DMS53 treated with DMSO at 0.1 percent for 48 hours (cell line): Measurements from ENCODE around the gene TRPV5.
"Not testable (repeated sequence)": the region's sequence is repeated elsewhere in the genome, so short reads cannot be mapped to it uniquely, and the experiment has no call there.

Experiments
- DNase-seq: peaks from one replicate; lab custom pipeline; 2025; ENCODE audit not compliant: unreplicated experiment; lab: John Stamatoyannopoulos, UW

The TRPV5 gene

DNA sequence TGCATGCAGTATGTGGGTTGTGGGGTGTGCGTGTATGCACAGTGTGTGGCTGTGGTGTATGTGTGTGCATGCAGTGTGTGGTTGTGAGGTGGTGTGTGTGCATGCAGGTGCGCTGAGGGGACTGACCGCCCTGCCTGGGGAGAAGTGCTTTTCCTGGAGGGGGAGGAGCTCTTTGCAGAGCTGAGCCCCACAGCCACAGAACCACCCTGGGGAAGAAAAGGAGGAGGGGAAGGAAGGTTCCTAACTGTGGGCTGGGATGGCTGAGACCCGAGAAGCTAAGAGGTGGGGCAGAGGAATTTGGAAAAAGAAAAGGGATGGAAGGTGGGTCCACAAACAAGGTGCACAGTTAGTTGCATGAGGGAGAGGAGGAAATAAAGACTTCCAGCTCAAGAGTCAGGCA is at the start of gene TRPV5:
Gene TRPV5, minus strand, starts transcription at position 123 of the 400 bp plus-strand sequence. CDS start 287 bp downstream, outside the sequence.
- DNase-seq, result no peak

DNA sequence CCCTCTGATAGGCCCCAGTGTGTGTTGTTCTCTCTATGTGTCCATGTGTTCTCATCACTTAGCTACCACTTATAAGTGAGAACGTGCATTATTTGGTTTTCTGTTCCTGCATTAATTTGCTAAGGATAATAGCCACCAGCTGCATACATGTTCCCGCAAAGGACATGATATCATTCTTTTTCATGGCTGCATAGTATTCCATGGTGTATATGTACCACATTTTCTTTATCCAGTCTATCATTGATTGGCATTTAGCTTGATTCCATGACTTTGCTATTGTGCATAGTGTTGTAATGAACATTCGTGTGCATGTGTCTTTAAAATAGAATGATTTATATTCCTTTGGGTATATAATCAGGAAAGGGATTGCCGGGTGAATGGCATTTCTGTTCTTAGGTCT is 44.9 kb upstream of the TRPV5 start:
- DNase-seq, result not testable (repeated sequence)

GRCh38 chr7:142974626-142975025 is 41.1 kb upstream of the TRPV5 start:
- DNase-seq, result no peak

GRCh38 chr7:142969183-142969582 is 35.6 kb upstream of the TRPV5 start:
- no peak for DNase-seq

DNA sequence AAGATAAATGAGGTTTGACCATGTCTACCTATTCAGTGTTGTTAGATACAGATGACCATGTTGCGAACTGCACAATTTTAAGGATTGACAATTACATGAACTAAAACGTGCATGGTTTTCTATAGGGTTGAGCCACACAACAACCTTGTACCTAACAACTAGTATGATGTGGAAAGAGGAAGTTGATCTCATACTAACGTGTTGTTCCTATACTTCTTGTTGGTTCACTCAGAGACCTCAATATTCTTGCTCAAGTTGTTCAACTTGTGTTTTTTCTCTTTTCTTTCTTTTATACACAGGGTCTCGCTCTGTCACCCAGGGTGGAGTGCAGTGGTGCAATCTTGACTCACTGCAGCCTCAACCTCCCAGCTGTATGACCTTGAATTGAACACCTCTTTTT is 34.7 kb upstream of the TRPV5 start:
- DNase-seq, result no peak

DNA sequence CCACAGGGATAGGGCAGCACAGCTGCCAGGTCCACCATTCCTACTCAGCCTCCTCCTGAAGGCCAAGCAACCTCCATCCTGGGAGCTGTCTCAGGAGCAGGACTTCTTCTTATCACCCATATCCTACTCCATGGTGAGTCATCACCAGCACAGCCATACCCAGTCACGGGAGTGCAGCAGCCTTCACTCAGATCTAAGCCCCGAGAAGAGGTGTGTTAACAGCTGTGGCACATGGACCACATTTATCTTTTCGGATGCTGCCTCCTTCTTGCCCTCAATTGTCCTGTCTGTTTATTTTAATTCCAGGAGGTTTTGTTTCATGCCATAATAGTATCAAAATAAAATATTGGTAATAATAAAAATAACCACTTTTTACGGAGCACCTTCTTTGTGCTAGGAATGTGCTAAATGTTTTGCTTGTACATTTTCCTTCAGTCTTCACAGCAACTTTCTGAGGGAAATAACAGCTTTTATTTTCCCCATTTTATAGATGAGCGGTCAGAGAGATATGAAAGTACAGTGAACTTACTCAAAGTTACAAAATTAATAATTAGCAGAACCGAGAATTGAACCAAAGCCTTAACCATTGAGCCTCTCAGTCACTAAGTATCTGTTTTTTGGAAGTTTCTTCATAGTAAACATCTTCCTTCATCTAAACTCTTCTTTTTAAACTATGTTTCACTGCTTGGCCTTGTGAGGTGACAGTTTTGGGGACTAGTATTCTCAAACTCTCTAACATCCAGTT is 31.1 kb upstream of the TRPV5 start:
- DNase-seq, result no peak

DNA sequence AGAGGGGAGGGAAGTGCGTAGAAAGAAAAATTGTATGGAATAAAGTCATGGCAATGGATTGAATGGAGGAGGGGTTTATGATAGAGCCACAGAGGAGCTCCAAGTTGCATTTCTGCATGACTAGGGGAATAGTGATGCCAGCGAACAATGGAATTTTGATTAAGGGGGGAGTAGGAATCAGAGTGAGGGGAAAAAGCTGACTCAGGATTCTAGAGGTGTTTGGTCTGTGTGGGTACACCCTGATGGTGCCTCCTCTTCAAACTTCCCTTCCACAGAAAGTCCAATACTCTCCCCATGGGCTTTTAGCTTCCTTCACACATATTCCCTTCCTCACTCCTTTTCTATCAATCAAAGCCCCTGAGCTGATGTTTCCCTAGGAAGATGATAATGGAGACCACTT is 30.4 kb upstream of the TRPV5 start:
- no peak for DNase-seq

DNA sequence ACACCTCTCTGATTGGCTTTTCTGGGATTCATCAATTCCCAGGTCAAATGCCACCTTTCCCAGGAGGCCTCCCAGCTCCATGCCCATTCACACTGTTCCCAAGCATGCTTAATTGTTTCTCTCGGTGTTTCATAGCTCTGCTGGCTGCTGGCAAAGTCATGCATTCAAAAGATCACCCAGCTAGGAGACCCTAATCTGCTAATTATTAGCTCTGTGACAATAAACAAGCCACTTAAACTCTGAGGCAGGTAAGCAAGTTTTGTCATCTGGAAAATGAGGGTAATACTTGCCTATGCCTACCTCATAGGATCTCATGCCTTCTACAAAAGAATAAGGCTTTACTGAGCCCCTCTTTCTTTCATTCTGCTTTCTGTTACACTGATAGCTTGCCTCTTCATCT is 29.4 kb upstream of the TRPV5 start:
- no peak for DNase-seq

DNA sequence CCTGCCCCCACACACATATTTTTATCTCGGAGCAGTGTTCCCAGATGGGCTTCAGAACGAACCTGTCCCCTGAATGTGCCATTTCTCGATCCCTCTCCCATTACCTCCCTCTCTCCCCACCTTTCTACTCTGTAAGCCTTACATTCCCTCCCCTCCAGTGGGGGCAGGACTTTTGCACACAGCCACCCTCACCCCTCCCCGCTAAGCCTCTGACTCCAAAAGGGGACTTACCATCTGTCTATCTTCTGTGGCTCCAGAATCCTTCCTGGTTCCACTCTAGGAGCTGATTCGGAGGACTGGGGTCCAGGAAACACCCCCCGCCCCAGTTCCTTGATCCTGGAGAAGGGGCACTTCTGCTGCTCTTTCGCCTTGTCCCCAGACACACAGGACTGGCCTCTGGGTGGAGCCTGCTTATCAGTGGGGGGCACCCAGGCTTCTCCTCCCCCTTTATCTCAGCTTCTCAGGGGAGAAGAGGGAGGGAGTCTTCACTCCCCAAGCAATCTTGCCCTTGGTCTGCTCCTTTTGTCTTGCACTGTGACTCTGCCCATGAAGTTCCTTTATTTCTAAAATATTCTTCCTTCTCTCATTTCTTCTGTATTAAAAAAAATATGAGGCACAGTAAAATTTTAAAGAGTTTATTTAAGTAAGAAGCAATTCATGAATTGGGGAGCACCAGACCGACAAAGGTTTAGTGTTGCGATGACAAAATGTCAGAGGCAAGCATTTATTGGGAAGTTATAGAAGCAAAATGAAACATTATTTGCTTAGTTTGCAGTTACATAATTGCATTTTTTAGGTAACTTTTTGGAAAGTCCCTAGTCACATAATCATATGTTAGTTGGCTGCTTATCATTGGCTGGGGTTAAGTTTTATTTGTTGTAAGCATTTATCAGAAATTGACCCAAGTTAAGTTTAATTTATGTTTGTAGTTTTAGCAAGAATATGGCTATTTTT is 28.7 kb upstream of the TRPV5 start, which contains the start of gene KEL:
Gene KEL, minus strand, starts transcription at position 391 of the 954 bp plus-strand sequence. Its CDS starts 157 bp downstream, at position 234.
- no peak for DNase-seq

- DNase-seq, result no peak
Observed at GRCh38 chr7:142961595-142961972, 28.0 kb upstream of the TRPV5 start.

DNA sequence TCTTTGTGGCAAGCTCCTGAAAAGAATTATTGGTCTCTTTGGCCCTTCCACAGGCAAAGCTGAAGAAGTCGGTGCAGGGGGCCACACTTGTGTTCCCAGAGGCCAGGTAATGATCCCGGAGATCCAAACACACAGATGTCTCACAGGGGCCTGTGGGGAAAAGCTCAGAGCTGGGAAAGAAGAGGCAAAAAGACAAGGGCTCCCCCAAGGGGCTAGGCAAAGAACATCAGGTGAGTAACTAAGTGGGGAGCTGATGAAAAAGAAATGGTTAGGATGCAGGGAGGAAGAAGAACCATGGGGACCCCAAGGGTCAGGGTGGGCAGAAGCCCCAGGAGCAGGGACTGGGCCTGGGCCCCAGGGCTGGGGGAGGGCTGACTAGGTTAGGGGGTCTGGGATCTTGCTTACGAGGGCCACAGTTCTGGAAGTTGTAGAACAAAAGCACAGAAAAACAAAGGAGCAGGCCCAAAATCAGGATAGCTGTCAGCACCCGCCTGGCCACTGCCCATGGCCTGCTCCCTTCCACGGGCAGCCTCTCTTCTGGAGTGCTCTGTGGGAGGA is 27.5 kb upstream of the TRPV5 start:
- DNase-seq, result no peak

DNA sequence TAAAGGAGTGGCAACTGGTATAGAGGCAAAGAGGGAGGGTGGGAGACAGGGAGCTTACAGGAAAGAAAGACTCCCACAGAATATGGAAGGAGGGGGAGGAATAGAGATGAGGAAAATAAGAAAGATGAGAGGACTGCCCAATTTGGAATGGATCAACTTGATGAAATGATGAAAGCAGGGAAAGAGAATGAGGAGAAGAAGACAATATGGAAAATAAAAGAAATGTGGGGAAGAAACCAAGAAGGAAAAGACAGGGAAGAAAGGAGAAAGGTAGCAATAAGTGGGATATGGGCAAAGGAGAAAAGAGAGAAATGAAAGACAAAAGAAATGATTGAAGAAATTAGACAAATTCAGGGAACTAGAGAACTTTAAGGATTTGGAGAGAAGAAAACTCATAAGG is 25.7 kb upstream of the TRPV5 start:
- no peak for DNase-seq

- DNase-seq, result no peak
Observed at GRCh38 chr7:142957723-142958122, 24.2 kb upstream of the TRPV5 start.

- DNase-seq, result no peak
Observed at GRCh38 chr7:142956951-142957623, 23.5 kb upstream of the TRPV5 start.

DNA sequence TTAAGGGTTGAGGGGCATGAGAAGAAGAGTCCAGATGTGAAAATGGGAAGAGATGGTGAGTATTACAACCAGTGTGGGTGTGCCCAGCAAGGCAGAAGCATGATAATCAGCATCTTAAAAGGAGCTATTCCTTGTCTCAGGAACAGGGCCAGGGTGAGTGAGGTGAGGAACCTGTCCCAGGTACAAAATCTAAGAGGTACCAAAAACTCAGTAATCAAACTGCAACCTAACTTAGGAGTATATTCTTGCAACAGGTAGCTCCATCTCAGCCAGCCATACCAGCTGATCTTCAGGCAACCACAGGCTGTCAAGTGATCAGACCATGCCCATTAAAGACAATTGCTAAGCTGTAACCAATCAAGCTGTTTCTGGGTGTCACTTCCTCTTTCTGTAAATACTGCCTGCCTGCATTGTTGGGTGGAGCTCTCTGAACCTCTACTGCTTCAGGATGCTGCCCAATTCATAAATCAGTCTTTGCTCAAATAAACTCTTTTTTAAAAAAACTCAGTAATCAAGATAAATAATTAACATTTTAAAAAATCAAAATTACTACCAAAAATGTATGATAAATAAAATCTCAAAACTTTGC is 21.2 kb upstream of the TRPV5 start:
- no peak for DNase-seq

GRCh38 chr7:142950235-142950634 is 16.7 kb upstream of the TRPV5 start:
- DNase-seq, result no peak

DNA sequence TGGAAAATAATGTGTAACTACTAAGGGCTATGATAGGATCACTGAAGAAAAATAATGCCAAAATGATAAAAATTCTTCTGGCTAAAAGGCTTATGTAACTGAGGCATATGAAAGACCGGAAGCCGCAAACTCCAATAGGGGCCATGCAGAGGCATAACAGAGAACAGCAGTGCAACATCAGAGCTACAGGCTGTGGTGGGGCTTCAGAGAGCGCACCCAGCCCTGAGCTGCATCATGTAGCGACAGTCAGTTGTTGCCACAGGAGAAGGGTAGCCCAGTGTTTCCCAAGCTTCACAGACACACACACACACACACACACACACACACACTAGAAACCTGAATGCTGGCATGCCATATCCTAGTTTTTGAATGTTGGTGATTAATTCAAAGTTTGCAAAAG is 15.1 kb upstream of the TRPV5 start:
- DNase-seq, result no peak

DNA sequence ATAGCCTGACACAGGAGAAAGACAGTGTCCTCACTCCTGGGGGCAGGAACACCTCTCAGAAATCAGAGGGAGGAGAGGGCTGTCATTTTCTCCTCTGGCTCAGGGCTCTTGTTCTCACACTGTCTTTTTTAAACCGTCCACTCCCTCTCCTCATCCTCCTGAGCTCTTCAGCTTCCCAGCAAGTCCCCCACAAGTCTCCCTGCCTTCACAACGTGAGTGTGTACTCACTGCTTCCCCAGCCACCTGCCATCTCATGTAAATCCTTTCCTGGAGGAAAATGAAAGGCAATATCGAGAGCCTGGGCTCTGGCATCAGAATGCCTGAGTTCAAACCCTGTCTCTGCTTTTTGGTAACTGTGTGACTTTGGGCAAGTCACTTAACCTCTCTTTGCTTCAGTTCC is 11.5 kb upstream of the TRPV5 start:
- no peak for DNase-seq

DNA sequence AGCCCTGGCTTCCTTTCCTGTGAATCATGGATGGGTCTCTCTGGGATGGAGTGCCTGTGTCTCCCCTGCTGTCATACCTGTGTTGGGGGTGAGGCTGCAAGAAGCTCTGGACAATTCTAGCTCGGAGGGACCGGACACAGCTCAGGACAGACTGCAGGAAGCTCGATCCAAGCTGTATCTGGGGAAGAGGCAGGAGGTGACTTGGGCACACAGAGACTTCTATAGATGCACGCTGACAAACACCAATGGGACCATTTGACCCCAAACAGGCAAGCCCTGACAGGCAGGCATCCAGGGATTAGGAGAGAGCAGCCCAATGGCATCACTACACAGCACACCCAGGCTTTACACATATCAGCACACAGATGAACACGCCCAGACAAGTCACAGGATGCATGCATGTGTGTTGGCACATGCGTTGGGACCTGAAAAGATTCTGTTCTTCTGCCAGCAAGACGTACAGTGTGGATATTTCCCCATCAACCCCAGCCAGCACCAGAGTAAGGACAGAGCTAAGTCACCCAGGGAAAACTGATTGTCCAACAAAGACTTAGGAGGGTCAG is 10.2 kb upstream of the TRPV5 start:
- DNase-seq, result no peak

GRCh38 chr7:142942746-142943145 is 9.2 kb upstream of the TRPV5 start:
- no peak for DNase-seq
